Epithelial cell of proximal tubule (primary cell): ENCODE results near the gene TEX14. TPM values are rescaled to one million over a fixed set of nuclear protein-coding genes. Genes with fewer than 3 reads are reported as not detected.
A peak's percentile ranks its signal among the peaks of the same experiment; 100 is the strongest.

Experiments used
- DNase-seq: peaks from one replicate; pipeline ENCODE4 v3.0.0-alpha.2; 2011; ENCODE audit warnings: low read depth
- H3K4me3 ChIP-seq: 2 replicates; pipeline ENCODE4 v1.5.1; 2011; ENCODE audit warnings: low read depth, mild to moderate bottlenecking, low read length
- total RNA-seq: library from RNA; depleted of rRNA; stranded (reverse); fragments of >200 nt; gene quantifications from 2 replicates; pipeline ENCODE4 v1.2.3, GENCODE V29; 2015
- TF ChIP-seq, protein P1 (sequence below): conservative IDR thresholded peaks from 2 replicates; pipeline ENCODE4 v1.5.1; 2012; ENCODE audit warnings: low read depth, mild to moderate bottlenecking, low read length

The TEX14 gene
- total RNA-seq, 1 donor from 2014 or later: 0.06 TPM

- TF ChIP-seq, protein P1, sequence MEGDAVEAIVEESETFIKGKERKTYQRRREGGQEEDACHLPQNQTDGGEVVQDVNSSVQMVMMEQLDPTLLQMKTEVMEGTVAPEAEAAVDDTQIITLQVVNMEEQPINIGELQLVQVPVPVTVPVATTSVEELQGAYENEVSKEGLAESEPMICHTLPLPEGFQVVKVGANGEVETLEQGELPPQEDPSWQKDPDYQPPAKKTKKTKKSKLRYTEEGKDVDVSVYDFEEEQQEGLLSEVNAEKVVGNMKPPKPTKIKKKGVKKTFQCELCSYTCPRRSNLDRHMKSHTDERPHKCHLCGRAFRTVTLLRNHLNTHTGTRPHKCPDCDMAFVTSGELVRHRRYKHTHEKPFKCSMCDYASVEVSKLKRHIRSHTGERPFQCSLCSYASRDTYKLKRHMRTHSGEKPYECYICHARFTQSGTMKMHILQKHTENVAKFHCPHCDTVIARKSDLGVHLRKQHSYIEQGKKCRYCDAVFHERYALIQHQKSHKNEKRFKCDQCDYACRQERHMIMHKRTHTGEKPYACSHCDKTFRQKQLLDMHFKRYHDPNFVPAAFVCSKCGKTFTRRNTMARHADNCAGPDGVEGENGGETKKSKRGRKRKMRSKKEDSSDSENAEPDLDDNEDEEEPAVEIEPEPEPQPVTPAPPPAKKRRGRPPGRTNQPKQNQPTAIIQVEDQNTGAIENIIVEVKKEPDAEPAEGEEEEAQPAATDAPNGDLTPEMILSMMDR: no peak
- no peak for DNase-seq
- H3K4me3 ChIP-seq: peak overlapping the region; percentile 71
These were observed 178.4 kb downstream of the TEX14 start for GRCh38 chr17:58513267-58513964.

GRCh38 chr17:58510075-58510474 lies 181.8 kb downstream of the TEX14 start:
- TF ChIP-seq, protein P1: no peak
- DNase-seq: no peak
- no peak overlapping the region for H3K4me3 ChIP-seq

DNA sequence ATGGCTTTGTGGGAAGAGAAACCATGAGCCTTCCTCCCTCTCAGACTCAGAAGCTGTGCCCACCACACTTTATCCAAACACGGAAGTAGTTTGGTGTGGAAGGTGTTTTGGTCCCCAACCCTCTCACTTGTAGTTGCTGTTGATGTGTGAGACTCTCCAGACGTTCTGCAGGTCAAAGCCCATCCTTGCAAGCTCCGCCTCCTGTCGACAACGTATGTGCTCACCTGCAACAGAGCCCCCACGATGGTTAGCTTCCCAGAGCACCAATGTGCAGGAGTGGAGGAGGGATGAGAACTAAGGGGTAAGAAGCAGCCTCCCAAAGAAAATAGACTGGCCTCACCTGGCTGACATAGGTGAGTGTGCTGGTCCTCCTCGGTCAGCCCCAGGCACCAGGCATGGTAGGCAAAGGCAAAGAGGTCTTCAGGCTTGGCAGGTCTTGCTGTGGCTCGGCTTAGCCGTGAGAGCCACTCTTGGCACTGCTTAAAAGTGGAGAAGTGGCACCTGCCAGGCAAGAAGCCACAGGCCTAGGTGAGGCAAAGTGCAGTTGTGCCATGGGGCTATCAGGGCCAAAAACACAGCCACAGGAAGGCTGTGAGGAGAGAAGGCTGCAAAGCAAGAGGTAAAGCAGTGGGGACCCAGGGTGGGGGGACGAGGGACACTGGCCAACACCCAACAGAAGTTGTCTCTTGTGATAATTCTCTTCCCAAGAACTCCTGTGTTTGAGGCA lies 183.3 kb downstream of the TEX14 start:
- no peak for DNase-seq
- no peak overlapping the region for H3K4me3 ChIP-seq
- TF ChIP-seq, protein P1: no peak

DNA sequence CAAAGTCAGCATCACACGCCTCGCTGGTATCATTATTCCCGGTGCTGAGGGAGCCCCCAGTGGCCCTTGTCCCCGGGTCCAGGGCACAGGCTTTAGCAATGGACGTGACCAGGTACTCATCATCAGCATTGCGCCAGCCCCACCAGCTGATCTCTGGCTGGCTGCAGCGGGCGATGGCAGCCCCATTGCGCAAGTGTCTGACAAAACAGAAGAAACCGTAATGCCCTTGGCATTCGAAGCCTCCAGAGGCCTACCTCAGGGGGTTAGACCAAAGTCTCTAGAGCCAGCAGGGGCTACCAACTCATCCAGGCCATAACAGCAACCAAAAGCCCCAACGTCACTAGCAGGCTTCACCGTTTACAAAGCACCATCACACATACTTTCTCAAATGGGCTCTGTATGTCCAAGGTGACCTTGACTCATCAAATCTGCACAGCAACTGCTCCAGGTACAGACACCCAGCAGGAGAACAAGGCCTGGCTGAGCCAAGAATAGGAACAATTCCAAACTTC lies 184.7 kb downstream of the TEX14 start:
- H3K4me3 ChIP-seq: no peak overlapping the region
- DNase-seq: no peak
- TF ChIP-seq, protein P1: no peak

Other genes with a start within 250 kb of the TEX14 start
- gene HSF5, start 203.6 kb downstream of the TEX14 start, total RNA-seq: 0.22 and 0.29 TPM in 2 replicates
- 49.9 and 73.1 TPM in 2 replicates for gene MTMR4, start 177.4 kb downstream of the TEX14 start, total RNA-seq
- 63.4 and 73.6 TPM in 2 replicates for gene RAD51C, start 557 bp upstream of the TEX14 start, total RNA-seq
- 0.43 and 1.7 TPM in 2 replicates for gene PPM1E, start 63.8 kb upstream of the TEX14 start, total RNA-seq